Prostate gland (tissue), 2 donors: ENCODE measurements around the gene MTFMT.

ENCODE experiments used
- POLR2A ChIP-seq: fragments of 450-650 bp; IDR thresholded peaks from one replicate; pipeline ENCODE4 v1.6.1; 2016; ENCODE audit warnings: antibody characterized with exemption, mild to moderate bottlenecking
- TF ChIP-seq, protein P1 (sequence below), 4 experiments: fragments of 200-600 bp in 2 of 4; fragments of 450-650 bp in 2 of 4; sonication (generic) in 2 of 4; IDR thresholded peaks; 1 replicate in 3 of 4; 2 replicates in 1 of 4; pipeline ENCODE4 v1.5.1; 2016 to 2019; ENCODE audit warnings: antibody characterized with exemption in 4 of 4, mild to moderate bottlenecking in 2 of 4, moderate library complexity in 2 of 4

DNA sequence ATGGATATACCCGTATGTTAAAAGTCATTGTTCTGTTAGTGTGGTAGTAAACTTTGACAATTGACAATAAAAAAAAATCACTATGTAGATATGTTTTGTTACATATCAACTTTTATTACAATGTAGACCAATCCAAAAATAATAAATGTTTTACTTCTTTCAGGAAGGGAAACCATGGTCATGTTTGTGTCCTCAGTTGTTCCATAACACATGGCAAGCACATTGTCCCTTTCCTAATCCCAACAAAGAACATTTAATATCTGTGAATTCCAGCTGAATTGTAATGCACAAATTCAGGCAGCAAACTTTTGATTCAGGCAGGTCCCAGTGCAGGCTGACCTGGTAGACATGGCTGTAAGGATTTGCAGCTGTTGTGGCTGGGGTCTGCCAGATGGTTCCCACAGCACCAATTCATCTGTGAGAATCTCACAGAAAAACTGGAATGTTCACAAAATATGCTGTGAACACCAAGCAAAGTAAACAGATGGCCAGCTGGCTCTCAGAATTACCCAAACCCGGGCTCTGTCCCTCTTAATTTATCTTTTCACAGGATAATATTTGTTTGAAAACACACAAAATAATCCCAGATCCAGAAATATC lies 37.8 kb downstream of the MTFMT start:
- TF ChIP-seq, protein P1, sequence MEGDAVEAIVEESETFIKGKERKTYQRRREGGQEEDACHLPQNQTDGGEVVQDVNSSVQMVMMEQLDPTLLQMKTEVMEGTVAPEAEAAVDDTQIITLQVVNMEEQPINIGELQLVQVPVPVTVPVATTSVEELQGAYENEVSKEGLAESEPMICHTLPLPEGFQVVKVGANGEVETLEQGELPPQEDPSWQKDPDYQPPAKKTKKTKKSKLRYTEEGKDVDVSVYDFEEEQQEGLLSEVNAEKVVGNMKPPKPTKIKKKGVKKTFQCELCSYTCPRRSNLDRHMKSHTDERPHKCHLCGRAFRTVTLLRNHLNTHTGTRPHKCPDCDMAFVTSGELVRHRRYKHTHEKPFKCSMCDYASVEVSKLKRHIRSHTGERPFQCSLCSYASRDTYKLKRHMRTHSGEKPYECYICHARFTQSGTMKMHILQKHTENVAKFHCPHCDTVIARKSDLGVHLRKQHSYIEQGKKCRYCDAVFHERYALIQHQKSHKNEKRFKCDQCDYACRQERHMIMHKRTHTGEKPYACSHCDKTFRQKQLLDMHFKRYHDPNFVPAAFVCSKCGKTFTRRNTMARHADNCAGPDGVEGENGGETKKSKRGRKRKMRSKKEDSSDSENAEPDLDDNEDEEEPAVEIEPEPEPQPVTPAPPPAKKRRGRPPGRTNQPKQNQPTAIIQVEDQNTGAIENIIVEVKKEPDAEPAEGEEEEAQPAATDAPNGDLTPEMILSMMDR (IDR thresholded peaks at IDR 0.05) = no peak
- TF ChIP-seq POLR2A = no peak
